Common myeloid progenitor, CD34-positive (primary cell): ENCODE results near the gene FST. TPM values are rescaled to one million over a fixed set of nuclear protein-coding genes. Genes with fewer than 3 reads are reported as not detected.
A peak's percentile ranks its signal among the peaks of the same experiment; 100 is the strongest.

ENCODE experiments used
- CTCF ChIA-PET: fragments of 350-600 bp; sonication (Branson Sonifier 250); formaldehyde crosslinking; loops from one replicate; lab custom pipeline; 2021; ENCODE audit warnings: antibody characterized with exemption; lab: Charles Lee
- POLR2A ChIA-PET: fragments of 350-600 bp; sonication (Branson Sonifier 250); formaldehyde crosslinking; loops from one replicate; lab custom pipeline; 2021; ENCODE audit warnings: antibody characterized with exemption; lab: Charles Lee
- DNase-seq, 3 donors: peaks; one replicate each; pipeline versions ENCODE4 v3.0.0 to v3.0.0-alpha.2; 2013
- H3K27ac ChIP-seq, 2 experiments: 1 replicate in 1 of 2; 2 replicates in 1 of 2; pipeline ENCODE4 v1.7.0; 2013; ENCODE audit warnings: inconsistent platforms in 2 of 2, low read length in 2 of 2, mild to moderate bottlenecking in 2 of 2, low read depth in 1 of 2, moderate library complexity in 1 of 2; ENCODE audit not compliant: severe bottlenecking in 2 of 2, insufficient read depth in 1 of 2, poor library complexity in 1 of 2
- H3K27me3 ChIP-seq, 5 experiments: replicated peaks in 2 of 5; 1 replicate in 3 of 5; 2 replicates in 2 of 5; pipeline versions ENCODE4 v1.6.1 to v1.7.0; 2013; ENCODE audit warnings: low read length in 4 of 5, mild to moderate bottlenecking in 2 of 5, moderate library complexity in 2 of 5, inconsistent platforms in 1 of 5; ENCODE audit not compliant: insufficient read depth in 5 of 5, control insufficient read depth in 4 of 5
- H3K36me3 ChIP-seq, 4 experiments: 1 replicate in 2 of 4; 2 replicates in 2 of 4; pipeline versions ENCODE4 v1.6.1 to v1.7.0; 2013; ENCODE audit warnings: low read length in 3 of 4, control low read depth in 1 of 4, mild to moderate bottlenecking in 1 of 4; ENCODE audit not compliant: control insufficient read depth in 4 of 4, insufficient read depth in 4 of 4
- H3K4me1 ChIP-seq, 4 experiments: 1 replicate in 3 of 4; 2 replicates in 1 of 4; pipeline versions ENCODE4 v1.6.1 to v1.7.1; 2013; ENCODE audit warnings: low read length in 3 of 4, mild to moderate bottlenecking in 3 of 4, control low read depth in 1 of 4, inconsistent platforms in 1 of 4, moderate library complexity in 1 of 4; ENCODE audit not compliant: control insufficient read depth in 4 of 4, insufficient read depth in 4 of 4; ENCODE audit errors: control extremely low read depth in 1 of 4
- H3K4me3 ChIP-seq, 7 experiments: 1 replicate in 4 of 7; 2 replicates in 3 of 7; pipeline versions ENCODE4 v1.5.1 to v1.7.0; 2013; ENCODE audit warnings: mild to moderate bottlenecking in 7 of 7, low read length in 6 of 7, moderate library complexity in 6 of 7, inconsistent platforms in 2 of 7, low read depth in 2 of 7, control low read depth in 1 of 7; ENCODE audit not compliant: insufficient read depth in 4 of 7, control insufficient read depth in 1 of 7; ENCODE audit errors: extremely low read depth in 1 of 7
- H3K9me3 ChIP-seq, 5 experiments: 1 replicate in 4 of 5; 2 replicates in 1 of 5; pipeline versions ENCODE4 v1.6.1 to v1.7.1; 2013; ENCODE audit warnings: low read length in 4 of 5, mild to moderate bottlenecking in 2 of 5, inconsistent platforms in 1 of 5, low read depth in 1 of 5, moderate library complexity in 1 of 5; ENCODE audit not compliant: control insufficient read depth in 4 of 5, insufficient read depth in 2 of 5; ENCODE audit errors: control extremely low read depth in 1 of 5
- WGBS: methylation state at CpG from one replicate; pipeline ENCODE4 v1.1.5; 2013; ENCODE audit not compliant: insufficient coverage; 5-methylcytosine and 5-hydroxymethylcytosine counted together
- polyA plus RNA-seq: library from polyadenylated mRNA; unstranded; fragments of 120-200 nt; gene quantifications from one replicate; pipeline ENCODE4 v1.2.1, GENCODE V29; 2013

Gene FST
- polyA plus RNA-seq: 0.51 TPM

GRCh38 chr5:53480416-53481158 is at the start of gene FST:
FST (plus strand) TSS chr5:53480629; CDS start chr5:53480792, 163 bp downstream.
- POLR2A ChIA-PET: no interaction called here
- WGBS: under 1% methylated on average over 52 of the region's 64 CpGs

GRCh38 chr5:53431665-53432064 is 48.8 kb upstream of the FST start:
- ChIA-PET POLR2A (no interaction called here), CTCF (no interaction called here)
- Histone ChIP-seq H3K9me3 (no peaks in the 10 kb centered on the region), H3K4me1 (no peaks in the 10 kb centered on the region), H3K36me3 (no peaks in the 10 kb centered on the region), H3K4me3 (no peak overlapping the region), H3K27ac (no peak overlapping the region), H3K27me3 (no peaks in the 10 kb centered on the region)
- 100% methylated on average over 3 of the region's 6 CpGs for WGBS
- no peak for DNase-seq

More at GRCh38 chr5:53480416-53481158, at the start of gene FST:
- H3K27ac ChIP-seq: no peak within 1 kb of the TSS
- no peaks in the 10 kb centered on the region for H3K36me3 ChIP-seq
- peak within 1 kb of the TSS; percentile 54 to 83 (median 74) for H3K4me3 ChIP-seq
- DNase-seq: peak in 2 of 3 donors; percentile 34 to 50
- peaks cover 11 to 59% (median 20%) of the 10 kb centered on the region in 5 experiments for H3K27me3 ChIP-seq
- H3K9me3 ChIP-seq: no peaks in the 10 kb centered on the region
- peaks cover 10 to 43% (median 38%) of the 10 kb centered on the region in 4 experiments for H3K4me1 ChIP-seq
- CTCF ChIA-PET: no interaction called here

GRCh38 chr5:53433026-53433425 is 47.4 kb upstream of the FST start:
- Histone ChIP-seq H3K27me3 (no peaks in the 10 kb centered on the region), H3K4me3 (no peak overlapping the region), H3K4me1 (no peaks in the 10 kb centered on the region), H3K27ac (no peak overlapping the region), H3K9me3 (no peaks in the 10 kb centered on the region), H3K36me3 (no peaks in the 10 kb centered on the region)
- POLR2A ChIA-PET: no interaction called here
- DNase-seq: no peak
- CTCF ChIA-PET: no interaction called here
- WGBS: no CpG with 5 or more reads among the region's 1 CpG

GRCh38 chr5:53434541-53434940 is 45.9 kb upstream of the FST start:
- DNase-seq: no peak
- Histone ChIP-seq H3K4me1 (no peaks in the 10 kb centered on the region), H3K4me3 (no peak overlapping the region), H3K27me3 (no peaks in the 10 kb centered on the region), H3K27ac (no peak overlapping the region), H3K36me3 (no peaks in the 10 kb centered on the region), H3K9me3 (no peaks in the 10 kb centered on the region)
- ChIA-PET CTCF (no interaction called here), POLR2A (no interaction called here)
- WGBS: 100% methylated on average over 1 of the region's 1 CpG

- ChIA-PET POLR2A (interaction anchor here (0.6 kb wide), 1 partner anchor 872 kb away, joined by 3 read pairs; no protein-coding TSS in a partner anchor), CTCF (interaction anchor here (0.6 to 1.5 kb wide), 3 partner anchors 266 to 798 kb away, joined by 3 read pairs; no protein-coding TSS in a partner anchor)
Measured at GRCh38 chr5:53436480-53437191, 43.8 kb upstream of the FST start.

GRCh38 chr5:53438079-53438478 is 42.4 kb upstream of the FST start:
- no peak for DNase-seq
- no peaks in the 10 kb centered on the region for H3K9me3 ChIP-seq
- 99% methylated on average over 12 of the region's 13 CpGs for WGBS
- H3K4me1 ChIP-seq: no peaks in the 10 kb centered on the region
- POLR2A ChIA-PET: no interaction called here
- H3K27me3 ChIP-seq: no peaks in the 10 kb centered on the region
- H3K36me3 ChIP-seq: no peaks in the 10 kb centered on the region
- H3K27ac ChIP-seq: no peak overlapping the region
- CTCF ChIA-PET: interaction anchor here (1.6 kb wide), 1 partner anchor 12 kb away, joined by 4 read pairs; no protein-coding TSS in a partner anchor
- H3K4me3 ChIP-seq: no peak overlapping the region

More at GRCh38 chr5:53436480-53437191, 43.8 kb upstream of the FST start:
- Histone ChIP-seq H3K27me3 (no peaks in the 10 kb centered on the region), H3K4me1 (no peaks in the 10 kb centered on the region), H3K4me3 (no peak overlapping the region), H3K27ac (no peak overlapping the region), H3K9me3 (no peaks in the 10 kb centered on the region), H3K36me3 (no peaks in the 10 kb centered on the region)
- WGBS: 100% methylated on average over 1 of the region's 2 CpGs
- no peak for DNase-seq
